Inflammatory macrophage treated with lipopolysaccharide for 1 hour (primary cell): ENCODE data around the gene DMC1.

Experiments
- DNase-seq, 2 donors: peaks; one replicate each; pipeline ENCODE4 v3.0.0-alpha.2; 2020 to 2022

Gene DMC1

DNA sequence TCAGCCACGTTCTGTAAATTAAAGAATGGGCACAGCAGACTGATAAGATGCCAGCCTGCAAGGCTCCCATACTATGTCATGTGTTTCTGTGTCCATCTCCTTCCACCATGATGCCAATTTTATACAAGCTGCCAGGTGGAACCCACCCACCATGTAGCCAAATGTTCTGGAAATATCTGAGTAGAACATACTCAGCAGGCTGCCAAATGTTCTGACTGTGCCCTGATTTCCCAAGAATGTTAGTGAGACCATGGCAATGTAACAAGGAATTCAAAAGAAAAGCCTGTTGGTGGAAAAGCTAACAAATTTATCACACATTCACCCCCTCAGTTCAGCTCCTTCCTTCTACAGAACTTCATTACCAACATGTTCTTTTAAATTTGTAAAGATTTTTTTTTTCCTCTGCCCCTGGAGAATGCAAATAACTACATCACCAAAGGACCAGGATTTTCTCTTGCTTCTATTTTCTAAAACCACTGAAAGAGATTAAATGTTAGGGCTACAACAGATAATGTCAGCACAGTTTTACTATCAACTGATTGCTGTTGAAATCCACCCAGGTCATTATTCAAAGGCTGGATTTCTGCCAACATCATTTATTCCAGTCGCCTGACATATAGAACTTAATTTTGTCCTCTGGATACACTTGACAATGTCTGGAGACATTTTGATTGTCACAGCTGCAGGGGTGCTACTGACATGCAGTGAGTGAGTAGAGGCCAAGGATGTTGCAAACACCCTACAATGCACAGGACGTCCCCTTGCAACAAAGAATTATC lies 3.1 kb downstream of the DMC1 start:
- no peak for DNase-seq

DNA sequence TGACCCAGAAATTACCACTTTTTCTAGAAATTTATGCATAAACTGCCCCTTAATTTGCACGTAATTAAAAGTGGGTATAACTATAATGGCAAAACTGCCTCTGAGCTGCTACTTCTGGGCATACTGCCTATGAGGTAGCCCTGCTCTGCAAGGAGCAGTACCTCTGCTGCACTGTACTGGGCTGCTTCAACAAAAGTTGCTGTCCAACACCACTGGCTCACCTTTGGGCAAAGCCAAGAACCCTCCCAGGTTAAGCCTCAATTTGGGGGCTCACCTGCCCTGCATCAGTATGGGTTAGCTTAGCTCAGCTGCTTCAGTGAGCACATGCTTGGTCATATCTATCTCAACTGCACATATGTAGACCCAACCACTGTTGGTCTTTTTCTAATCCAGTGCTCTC lies 4.5 kb downstream of the DMC1 start:
- no peak for DNase-seq

DNA sequence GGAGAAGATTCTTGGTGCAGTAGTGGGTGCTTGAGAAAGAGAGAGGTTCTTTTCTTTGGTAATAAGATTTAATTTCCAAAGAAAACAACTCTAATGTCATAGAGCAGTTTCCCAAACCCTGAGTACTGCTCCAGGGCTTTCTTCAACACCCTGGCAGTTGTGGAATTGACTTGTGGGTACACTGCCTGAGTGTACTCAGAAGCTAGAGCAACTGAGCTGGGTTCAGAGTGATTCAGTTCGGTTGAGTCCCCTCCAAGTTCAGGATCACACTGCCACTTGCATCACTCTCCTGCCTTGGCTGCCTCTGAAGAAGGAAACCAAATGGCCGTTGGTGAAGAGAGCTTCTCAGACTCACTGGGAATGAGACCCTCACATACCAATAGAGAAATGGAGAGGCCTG lies 5.3 kb downstream of the DMC1 start:
- DNase-seq = no peak

DNA sequence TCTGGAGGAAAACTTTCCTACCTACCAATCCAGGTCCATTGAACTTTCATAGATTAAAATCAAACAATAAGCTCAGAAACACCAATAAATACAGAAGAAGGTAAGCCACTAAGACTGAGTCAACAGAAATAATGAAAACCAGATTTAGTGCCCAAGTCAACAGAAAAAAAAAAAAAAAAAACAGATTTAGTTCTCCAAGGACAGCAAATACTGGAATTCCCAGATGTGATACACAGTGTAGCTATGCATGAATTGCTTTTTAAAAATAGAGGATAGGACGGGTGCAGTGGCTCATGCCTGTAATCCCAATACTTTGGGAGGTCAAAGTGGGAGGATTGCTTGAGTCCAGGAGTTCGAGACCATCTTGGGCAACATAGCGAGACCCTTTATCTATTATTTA lies 15.7 kb downstream of the DMC1 start:
- DNase-seq = no peak

DNA sequence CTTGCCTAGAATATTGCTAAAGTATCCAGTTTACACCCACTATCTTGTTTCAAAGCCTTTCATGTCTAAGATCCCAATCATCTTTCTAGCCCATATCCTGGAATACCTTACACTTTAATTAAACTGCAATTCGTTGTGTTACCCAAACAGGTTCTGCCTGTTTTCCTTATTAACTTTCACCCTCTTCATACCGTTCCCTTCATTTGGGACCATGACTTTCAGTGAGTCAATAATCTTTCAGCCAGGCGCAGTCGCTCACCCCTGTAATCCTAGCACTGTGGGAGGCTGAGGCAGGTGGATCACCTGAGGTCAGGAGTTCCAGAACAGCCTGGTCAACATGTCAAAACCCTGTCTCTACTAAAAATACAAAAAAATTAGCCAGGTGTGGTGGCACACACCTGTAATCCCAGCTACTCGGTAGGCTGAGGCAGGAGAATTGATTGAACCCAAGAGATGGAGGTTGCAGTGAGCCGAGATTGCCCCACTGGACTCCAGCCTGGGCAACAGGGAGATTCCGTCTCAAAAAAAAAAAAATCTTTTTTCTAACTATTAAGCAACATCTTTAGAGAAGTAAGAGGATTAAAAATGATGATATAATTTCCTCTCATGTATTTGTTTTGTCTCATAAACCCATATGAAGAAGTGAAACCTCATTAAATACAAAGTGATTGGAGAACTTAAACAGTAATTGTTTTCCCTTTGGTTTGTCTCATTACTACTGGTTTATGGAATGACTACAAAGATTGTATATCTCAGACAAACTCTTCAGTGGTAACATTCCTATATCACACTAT lies 20.7 kb downstream of the DMC1 start:
- DNase-seq = peak; percentile 89 to 93

DNA sequence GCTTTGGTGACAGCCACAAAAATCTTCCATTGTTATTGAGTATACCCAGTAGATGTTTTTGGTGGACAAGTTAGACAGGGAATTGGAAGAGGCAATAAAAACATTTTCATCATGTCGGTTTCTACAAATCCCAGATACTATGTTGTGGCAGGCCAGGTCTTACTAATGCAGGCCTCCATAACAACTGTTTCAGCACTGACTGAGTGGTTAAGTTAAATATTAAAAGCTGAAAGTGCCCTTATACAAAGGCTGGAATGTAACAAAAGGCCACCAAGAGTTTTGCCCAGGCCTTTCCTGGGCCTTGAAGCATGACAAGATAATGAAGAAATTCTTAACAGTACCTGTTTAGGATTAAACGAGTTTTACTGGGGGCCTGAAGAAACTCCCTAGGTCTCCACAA lies 29.3 kb downstream of the DMC1 start:
- DNase-seq = no peak

DNA sequence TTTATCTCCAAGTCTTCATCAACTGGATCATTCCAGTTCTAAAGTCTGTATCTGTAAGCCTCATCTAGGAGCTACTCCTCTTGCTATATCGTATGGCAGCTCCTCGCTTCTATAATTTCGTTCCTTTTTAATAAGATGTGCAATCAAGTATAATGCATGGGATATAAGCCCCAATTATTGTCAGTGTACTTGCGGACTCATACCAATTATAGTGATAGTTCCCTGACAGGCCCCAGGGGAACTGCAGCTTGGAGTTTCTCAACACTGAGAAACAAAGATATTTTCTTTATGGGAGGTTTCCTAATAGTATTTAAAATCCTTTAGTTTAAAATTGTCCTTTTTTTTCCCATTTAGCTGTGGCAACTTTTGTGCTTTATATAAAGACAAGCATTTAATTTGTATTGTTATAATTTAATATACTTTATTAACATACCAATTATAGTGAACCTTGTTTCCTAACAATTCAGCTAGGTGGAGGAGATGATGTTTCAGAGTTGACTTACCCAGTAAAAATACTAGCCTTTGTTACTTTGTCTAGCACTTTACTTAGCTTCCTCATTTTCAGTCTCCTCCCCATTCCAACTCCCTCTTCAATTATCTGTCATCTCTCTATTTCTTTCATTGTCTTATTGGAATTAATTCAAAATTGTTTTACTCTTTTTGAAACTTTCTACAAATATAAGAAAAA lies 38.6 kb downstream of the DMC1 start:
- no peak for DNase-seq

DNA sequence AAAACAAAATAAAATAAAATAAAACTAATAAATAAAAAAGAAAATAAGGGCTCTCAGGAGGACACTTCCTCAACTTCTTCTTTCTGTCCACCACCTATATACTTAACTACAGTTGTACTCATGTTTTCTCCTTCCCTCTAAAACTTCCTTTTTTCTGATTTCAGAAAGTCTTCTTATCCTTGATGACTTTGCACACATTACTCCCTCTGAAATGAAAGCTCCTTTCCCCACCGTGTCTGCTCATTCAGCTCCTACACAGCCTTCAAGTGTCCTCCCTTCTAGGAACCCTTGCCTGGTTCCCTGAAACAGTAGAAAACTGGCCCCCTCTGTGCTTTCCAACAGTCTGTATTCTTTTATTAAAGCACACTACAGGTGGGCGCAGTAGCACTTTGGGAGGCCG lies 45.6 kb downstream of the DMC1 start:
- DNase-seq = no peak

DNA sequence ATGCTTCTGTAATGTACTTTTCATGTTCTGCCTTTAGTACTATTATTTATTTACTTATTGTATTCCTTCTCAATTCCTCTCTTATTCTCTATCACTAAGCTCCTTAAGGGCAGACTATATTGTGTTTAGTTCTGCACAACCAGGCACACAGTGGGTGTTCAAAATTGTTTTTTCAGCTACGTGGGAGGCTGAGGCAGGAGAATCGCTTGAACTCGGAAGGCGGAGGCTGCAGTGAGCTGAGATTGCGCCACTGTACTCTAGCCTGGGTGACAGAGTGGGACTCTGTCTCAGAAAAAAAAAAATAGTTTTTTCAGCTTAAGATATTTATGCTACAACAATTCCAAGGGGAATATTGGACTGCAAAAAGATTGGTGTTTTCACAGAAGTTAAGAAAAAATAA lies 46.5 kb downstream of the DMC1 start:
- DNase-seq = no peak

DNA sequence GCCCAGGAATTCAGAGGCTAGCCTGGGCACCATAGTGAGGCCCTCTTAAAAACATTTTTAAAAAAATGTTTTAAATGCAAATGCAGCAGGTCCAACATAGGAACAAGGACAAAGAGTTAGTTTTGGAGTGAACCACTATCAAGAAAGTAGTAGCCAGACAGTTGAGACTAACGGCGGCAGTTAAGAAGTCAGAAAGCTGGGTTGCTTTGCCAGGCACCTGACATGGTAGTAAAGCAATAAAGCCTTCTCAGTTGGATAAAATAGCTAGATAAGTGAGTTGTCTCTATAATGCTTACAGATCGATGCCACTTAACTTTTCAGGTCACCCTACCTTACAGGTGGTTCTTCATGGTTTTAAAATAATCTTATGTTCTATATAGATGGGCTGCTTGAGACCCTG lies 47.0 kb downstream of the DMC1 start:
- no peak for DNase-seq

DNA sequence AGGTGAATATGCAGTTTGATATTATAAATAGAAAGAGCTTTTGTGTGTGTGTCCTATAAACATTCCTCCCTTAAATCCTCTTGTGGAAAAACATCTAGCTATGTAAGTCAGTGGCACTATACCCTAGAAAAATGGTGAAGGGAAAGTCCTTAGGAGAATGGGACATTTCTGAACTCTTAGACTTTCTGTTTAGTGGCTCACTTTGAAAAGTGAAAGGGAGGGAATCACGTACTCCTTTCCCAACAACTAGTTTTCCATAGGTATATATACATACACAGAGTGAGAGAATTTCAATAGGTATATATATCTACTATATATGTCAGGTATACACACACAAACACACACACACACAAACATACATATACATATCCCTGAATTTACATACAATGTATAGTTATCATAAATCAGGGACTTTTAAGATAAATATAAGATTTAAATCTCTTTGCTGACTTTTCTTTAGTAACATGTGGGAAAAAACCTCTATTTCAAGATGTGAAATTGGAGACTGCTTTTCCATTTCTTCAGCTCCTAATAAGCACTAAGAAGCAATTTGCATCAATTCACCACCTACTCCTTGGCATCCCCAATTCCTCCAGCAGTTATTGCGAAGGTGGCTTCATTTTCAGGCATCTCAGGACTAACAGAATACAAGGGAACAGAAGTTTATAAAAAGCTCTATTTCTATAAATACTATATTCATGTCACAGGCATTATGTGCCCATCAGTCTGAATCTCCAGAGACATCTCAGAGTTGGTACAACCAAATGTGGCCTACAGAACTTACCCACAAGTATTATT lies 50.3 kb downstream of the DMC1 start:
- DNase-seq = no peak

DNA sequence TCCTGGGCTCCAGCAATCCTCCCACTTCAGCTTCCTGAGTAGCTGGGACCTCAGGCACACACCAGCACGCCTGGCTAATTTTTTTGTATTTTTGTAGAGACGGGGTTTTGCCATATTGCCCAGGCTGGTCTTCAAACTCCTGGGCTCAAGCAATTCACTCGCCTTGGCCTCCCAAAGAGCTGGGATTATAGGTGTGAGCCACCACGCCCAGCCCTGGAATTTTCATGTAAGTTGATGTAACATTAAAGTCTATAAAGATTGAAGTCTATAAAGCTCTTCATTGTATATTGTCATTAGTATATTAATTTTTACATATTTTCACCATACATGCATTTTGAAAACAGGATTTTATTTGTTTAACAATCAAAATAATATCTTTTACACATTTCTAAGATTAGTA lies 51.4 kb downstream of the DMC1 start:
- no peak for DNase-seq

DNA sequence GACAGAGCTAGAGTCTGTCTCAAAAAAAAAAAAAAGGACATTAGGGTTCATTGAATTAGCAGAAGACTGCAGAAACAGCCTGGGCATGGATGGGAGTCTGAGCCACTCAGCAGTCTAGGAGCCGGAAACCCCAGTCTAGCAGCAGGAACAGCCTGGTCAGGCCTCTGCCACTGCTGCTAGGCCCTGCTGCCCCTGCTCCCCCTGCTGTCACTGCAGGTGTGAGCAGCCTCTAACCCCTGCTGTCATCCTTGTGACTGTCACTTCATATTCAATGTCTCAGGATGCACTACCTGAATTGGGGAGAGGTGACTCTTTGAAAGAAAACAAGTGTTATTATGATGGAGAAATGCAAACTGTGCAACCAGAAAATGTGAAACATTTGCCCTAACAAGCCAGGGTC lies 56.9 kb downstream of the DMC1 start:
- no peak for DNase-seq

DNA sequence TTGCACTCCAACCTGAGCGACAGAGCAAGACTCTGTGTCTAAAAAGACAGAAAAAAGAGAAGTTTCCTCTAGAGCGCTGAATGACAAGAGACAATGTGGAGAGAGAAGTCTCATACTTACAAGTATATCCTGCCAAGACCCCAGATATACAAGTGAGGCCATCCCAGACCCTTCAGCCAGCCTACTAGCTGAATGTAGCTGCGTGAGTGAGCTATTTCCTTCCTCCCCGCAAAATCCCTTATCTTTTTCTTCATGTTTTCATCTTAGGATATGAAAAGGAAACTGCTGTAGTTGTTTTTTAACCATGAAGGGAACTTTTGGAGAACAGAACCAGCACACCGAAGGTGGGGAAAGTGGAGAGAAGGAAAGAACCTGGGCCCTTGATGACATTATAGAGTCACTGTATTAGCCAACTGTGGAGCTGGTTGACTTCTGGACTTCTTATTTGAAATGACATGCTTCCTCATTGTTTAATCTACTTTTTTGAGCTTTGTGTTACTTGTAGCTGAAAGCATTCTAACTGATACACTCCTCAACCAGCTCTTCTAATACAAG lies 59.5 kb downstream of the DMC1 start:
- peak in 1 of 2 donors; percentile 26 for DNase-seq

DNA sequence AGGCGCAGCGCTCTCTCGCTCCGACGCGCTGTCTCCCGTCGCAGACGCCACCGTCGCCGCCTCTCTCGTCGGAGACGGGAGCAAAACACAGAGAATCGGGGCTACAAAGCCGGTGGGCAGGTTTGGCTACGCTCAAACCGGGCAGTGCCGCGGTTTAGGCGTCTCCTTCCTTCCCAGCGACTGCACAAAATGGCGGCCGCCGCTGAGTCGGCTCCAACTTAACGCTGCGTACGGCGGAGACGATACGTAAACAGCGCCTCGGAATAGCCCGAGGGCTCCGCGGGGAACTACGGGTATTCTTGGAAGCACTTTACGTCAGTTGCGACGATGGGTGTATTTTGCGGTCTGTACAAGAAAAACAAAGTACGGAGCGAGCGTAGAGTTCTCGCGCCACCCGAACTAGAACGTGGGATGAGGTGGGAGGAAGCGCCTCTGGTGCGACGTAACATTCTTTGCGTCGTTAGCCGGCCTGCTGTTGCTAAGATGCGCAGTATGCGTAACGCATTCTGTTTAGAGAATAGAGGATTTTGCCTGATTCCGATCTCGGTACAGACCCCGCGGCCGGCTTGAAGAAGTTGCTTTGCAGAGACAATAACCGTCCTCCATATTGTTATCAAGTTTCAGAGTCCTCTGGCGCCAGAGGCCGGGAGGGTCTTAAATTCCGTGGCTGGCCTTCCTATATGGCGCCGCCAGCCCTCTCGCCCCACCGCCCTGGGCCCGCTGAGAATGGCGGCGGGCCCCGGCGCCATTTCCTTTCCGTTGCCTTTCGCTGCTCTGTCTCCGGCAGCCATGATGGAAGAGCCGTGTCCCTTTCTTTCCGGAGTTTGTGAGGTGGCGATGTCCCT lies 63.6 kb downstream of the DMC1 start, which contains the start of gene DDX17:
DDX17 (minus strand) TSS at position 194 of the 845 bp plus-strand sequence.
- peak; percentile 95 to 100 for DNase-seq

DNA sequence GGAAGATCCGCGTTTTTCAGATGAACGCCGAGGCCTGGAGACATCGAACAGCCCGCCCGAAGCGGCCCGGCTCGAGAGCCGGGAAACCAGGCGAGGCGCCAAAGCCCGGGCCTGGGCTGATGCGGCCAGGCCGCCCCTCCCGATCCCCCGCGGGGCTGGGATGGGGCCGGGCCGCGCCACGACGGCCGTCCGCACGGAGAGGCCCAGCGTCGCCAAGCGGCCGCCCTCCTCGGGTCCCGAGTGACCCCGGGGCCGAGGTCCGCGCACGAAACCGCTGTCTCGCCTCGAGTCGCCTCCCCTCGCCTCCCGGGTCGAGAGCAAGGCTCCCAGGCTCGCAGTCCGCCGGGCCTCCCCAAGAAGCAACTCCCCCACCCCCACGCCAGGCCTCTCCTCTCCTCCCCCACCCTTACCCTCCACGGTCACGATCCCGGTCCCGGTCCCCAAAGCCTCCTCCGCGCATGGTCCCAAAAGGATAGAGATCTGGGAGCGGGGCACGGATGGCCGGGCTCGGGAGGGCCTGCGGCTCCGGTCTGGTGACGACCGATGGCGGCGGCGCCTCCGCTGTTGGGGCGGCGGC lies 64.4 kb downstream of the DMC1 start:
- peak; percentile 31 to 33 for DNase-seq

DNA sequence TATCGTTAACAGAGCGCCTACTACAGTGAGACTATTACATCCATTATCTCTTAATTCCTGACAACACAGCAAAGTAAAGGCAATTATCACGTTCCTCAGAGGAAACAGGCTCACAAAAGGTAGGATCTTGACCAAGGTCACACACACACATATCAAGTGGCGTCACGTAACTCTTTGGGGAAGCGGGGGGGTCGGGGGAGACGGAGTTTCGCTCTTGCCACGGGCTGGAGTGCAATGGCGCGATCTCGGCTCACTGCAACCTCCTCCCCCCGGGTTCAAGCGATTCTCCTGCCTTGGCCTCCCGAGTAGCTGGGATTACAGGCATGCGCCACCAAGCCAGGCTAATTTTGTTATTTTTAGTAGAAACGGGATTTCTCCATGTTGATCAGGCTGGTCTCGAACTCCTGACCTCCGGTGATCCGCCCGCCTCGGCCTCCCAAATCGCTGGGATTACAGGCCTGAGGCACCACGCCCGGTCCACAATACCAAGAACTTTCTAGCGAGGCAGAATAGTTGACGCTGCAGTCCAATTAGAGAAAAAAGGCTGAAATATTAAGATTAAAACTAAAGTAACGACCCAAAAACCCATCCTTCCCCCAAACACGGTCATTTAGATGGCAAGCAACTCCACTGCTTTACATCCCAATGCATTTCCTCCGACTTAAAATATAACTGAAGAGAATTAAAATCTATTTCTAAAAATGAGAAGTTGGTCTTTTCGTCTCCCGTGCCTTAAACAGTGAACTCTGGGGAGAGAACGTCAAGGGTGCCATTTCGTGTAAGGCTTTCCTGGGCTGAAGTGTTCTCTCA lies 65.0 kb downstream of the DMC1 start:
- DNase-seq = peak; percentile 53 to 63

DNA sequence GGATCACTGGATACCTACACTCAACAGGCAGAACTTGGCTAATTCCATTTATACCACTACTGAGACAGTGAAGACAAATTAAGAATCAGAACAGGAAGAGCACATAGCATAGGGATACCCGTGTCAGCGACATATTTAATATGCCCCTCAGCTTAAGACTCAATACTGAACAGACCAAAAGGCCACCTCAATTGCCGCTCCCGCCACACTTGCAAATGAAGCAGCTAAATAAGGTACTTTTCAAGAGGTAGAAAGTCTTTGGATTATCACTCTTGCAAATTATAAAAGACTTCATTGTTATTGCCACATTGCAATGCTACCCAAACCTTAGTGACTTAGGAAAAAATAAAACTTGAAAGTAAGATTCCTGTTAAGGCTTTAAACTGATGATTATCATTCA lies 67.0 kb downstream of the DMC1 start:
- no peak for DNase-seq

DNA sequence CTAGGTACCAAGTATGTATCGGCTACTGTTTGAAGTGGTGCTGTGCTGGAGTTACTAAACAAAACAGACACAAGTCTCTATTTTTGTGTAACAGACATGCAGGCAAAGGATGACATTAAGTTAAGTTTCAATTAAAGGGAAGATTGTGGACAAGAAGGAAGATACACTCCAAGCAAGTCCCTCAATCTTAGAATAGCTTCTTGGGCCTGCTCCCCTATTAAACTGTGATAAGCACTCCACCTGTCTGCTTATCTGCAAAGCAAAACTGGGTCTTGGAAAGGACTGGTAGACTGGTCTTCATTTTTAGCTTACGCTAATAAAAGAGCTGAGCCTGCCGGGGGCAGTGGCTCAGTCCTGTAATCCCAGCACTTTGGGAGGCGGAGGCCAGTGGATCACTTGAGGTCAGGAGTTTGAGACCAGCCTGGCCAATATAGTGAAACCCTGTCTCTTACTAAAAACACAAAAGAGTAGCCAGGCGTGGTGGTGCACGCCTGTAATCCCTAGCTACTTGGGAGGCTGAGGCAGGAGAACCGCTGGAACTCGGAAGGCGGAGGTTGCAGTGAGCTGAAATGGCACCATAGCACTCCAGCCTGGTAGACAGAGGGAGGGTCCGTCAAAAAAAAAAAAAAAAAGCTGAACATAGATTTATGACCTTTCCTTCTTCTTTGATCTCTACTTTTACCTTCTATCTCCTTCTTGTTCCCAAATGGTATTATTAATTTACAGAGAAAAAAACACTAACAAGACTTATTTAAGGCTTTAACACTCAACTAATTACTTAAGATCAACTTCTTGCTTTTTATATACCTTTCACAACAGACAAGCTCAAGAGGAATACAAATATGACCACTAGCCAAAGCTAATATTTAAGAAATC lies 67.9 kb downstream of the DMC1 start:
- no peak for DNase-seq
